Heart left ventricle (tissue), 13 donors: ENCODE results near the gene ABHD17C.

Experiments
- CTCF ChIP-seq, 12 donors: fragments of 200-600 bp; sonication (generic) in 4 of 12; IDR thresholded peaks; one replicate each; pipeline versions ENCODE4 v1.5.0 to v1.8.0; 2018 to 2022; ENCODE audit warnings: antibody characterized with exemption in 12 of 12, mild to moderate bottlenecking in 5 of 12
- POLR2A ChIP-seq, 2 donors: fragments of 450-650 bp; IDR thresholded peaks; one replicate each; pipeline ENCODE4 v1.6.1; 2017; ENCODE audit warnings: antibody characterized with exemption in 2 of 2, mild to moderate bottlenecking in 2 of 2, moderate library complexity in 2 of 2
- donor health status: ischemic (EF 13 %, LVEDD 7.1; RV severe dilation, severe dysfunction).
- donor health status: DM: no; HTN: yes; CAD: no.
- donor health status: DM: no; HTN: no; CAD: no.
- donor health status: ischemic (EF 25% LVEDD 6.9; RV normal size, moderate dysfunction).
- donor health status: ischemic (EF 25% LVEDD 5.7; RV mildly dilated, moderate dysfunction).
- donor health status: ischemic (EF 35%, LVEDD 5.7; RV mildly dilated, moderate dysfunction).
- donor health status: nonischemic (EF 11% LVEDD 7.7; RV severe dilation, severe dysfunction).
- donor health status: DM: yes; HTN: yes; CAD: no.
- donor health status: PGD.
- donor health status: ischemic (EF 29% LVEDD 5.4; RV normal size, mild dysfunction).
- donor health status: nonischemic (EF 23%, LVEDD 6.1; RV moderate dilation, normal function).

GRCh38 chr15:80803580-80804525, 108.7 kb downstream of the ABHD17C start:
- TF ChIP-seq CTCF (IDR thresholded peaks at IDR 0.05), result no peak
- no peak for TF ChIP-seq POLR2A (IDR thresholded peaks at IDR 0.05)
